Measurements from ENCODE around the gene FBXL17.

Gene FBXL17

DNA sequence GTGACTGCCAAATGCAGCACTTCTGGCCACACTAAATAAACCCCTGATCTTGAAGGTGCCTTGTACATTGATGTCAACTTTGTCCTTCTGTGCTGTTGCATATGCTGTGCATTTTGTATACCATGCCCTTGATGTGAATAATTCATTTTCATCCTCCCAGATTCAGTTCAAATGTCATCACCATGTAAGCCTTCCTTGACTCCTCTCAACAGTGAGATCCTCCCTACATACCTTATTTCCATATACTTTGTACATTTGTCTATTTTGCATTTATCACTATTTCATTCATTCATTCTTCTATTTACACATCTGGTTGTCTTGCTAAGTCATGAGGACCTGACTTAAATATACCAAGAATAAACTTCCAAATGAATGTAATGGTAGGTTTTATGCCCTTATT, 438.0 kb downstream of the FBXL17 start:
- Histone ChIP-seq H3K9me3 (ENCODE audit: control insufficient read depth in 1 of 2, low read length in 2 of 2) (no peaks in the 10 kb centered on the region), H3K27ac (ENCODE audit: low read depth, low read length) (no peak overlapping the region), H3K36me3 (ENCODE audit: control insufficient read depth in 1 of 2, insufficient read depth in 2 of 2, low read length in 2 of 2) (no peaks in the 10 kb centered on the region), H3K4me1 (ENCODE audit: control insufficient read depth in 1 of 2, insufficient read depth in 2 of 2, low read length in 2 of 2) (no peaks in the 10 kb centered on the region), H3K9ac (ENCODE audit: low read depth in 1 of 2, low read length in 2 of 2) (no peak overlapping the region), H3K4me3 (ENCODE audit: low read depth in 1 of 2, low read length in 2 of 2) (no peak overlapping the region), H3K27me3 (ENCODE audit: control insufficient read depth in 1 of 2, insufficient read depth in 2 of 2, low read length in 2 of 2) (no peaks in the 10 kb centered on the region)

DNA sequence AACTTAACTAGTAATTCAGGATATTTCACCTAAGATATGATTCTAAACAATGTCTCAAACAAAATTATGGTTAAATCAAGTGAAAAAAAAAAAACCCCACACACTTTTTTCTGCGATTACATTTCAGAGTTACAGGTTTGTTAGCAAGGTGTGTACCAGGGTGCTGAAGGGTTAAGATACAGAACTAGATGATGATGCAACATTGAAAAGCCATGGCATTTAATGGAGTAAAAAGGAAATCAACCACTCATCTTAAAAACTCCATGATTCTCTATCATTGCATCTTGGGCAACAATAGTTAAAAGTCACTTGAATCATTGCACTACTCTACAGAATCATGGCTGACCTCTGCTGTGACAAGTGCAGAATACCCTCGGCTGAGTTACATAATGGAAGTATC, 440.9 kb downstream of the FBXL17 start:
- Histone ChIP-seq H3K27me3 (ENCODE audit: control insufficient read depth in 1 of 2, insufficient read depth in 2 of 2, low read length in 2 of 2) (no peaks in the 10 kb centered on the region), H3K27ac (ENCODE audit: low read depth, low read length) (no peak overlapping the region), H3K36me3 (ENCODE audit: control insufficient read depth in 1 of 2, insufficient read depth in 2 of 2, low read length in 2 of 2) (no peaks in the 10 kb centered on the region), H3K9me3 (ENCODE audit: control insufficient read depth in 1 of 2, low read length in 2 of 2) (no peaks in the 10 kb centered on the region), H3K4me1 (ENCODE audit: control insufficient read depth in 1 of 2, insufficient read depth in 2 of 2, low read length in 2 of 2) (peaks cover 0 to 6% of the 10 kb centered on the region in 2 donors), H3K4me3 (ENCODE audit: low read depth in 1 of 2, low read length in 2 of 2) (no peak overlapping the region), H3K9ac (ENCODE audit: low read depth in 1 of 2, low read length in 2 of 2) (no peak overlapping the region)

DNA sequence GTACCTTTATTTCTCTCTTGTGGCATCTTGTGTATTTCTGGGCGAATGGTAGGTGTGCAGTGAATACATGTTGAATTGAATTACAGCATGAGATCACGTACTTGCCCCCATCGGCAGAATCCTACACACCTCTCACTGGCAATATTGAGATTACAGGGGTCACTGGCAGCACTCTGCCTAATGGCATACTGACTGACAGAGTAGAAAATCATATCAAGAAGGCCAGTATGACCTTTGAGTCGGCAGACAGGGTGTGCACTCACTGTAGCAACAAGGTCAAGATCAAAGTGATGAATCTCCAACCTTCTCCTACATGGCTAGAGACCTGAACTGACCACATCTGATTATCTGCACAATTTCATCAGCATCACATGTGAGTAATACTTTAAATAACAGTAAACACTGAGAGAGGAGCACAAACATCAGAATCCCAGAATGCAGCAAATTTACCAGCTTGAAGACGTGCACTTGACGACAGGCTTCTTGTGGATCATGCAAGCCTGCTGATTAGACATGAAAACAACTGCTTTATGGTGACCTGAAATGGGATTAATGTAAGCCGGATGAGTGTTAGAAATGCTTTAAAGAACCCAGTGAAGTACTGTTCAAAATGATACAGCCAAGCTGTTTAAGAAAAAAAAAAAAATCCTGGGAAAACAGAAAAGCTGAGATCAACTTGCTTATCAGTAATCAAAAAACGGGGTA, 444.1 kb downstream of the FBXL17 start:
- H3K9me3 ChIP-seq (ENCODE audit: control insufficient read depth in 1 of 2, low read length in 2 of 2): no peaks in the 10 kb centered on the region
- H3K27ac ChIP-seq (ENCODE audit: low read depth, low read length): no peak overlapping the region
- H3K4me1 ChIP-seq (ENCODE audit: control insufficient read depth in 1 of 2, insufficient read depth in 2 of 2, low read length in 2 of 2): peaks cover 0 to 6% of the 10 kb centered on the region in 2 donors
- H3K4me3 ChIP-seq (ENCODE audit: low read depth in 1 of 2, low read length in 2 of 2): no peak overlapping the region
- H3K27me3 ChIP-seq (ENCODE audit: control insufficient read depth in 1 of 2, insufficient read depth in 2 of 2, low read length in 2 of 2): no peaks in the 10 kb centered on the region
- no peak overlapping the region for H3K9ac ChIP-seq (ENCODE audit: low read depth in 1 of 2, low read length in 2 of 2)
- H3K36me3 ChIP-seq (ENCODE audit: control insufficient read depth in 1 of 2, insufficient read depth in 2 of 2, low read length in 2 of 2): no peaks in the 10 kb centered on the region

DNA sequence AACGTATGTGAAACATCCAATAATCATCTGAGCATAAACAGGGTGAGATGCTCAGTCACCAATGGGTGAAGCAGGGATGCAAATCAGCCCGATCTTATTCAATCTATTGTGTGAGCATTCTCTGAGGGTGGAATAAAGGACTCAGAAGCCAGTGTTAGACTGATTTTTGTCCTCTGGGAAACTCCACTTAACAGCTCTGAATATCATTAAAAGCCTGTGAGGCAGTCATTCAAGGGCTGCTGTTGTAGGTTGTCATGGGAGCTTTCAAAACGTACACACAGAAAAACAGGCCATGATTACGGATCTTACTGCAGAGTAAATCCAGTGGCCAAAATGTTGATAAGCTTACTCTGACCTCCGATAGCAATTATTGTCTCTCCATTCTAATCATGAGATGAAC, 444.7 kb downstream of the FBXL17 start:
- H3K27ac ChIP-seq (ENCODE audit: low read depth, low read length): no peak overlapping the region
- no peak overlapping the region for H3K4me3 ChIP-seq (ENCODE audit: low read depth in 1 of 2, low read length in 2 of 2)
- H3K36me3 ChIP-seq (ENCODE audit: control insufficient read depth in 1 of 2, insufficient read depth in 2 of 2, low read length in 2 of 2): no peaks in the 10 kb centered on the region
- no peaks in the 10 kb centered on the region for H3K9me3 ChIP-seq (ENCODE audit: control insufficient read depth in 1 of 2, low read length in 2 of 2)
- H3K9ac ChIP-seq (ENCODE audit: low read depth in 1 of 2, low read length in 2 of 2): no peak overlapping the region
- H3K4me1 ChIP-seq (ENCODE audit: control insufficient read depth in 1 of 2, insufficient read depth in 2 of 2, low read length in 2 of 2): peaks cover 0 to 6% of the 10 kb centered on the region in 2 donors
- H3K27me3 ChIP-seq (ENCODE audit: control insufficient read depth in 1 of 2, insufficient read depth in 2 of 2, low read length in 2 of 2): no peaks in the 10 kb centered on the region

DNA sequence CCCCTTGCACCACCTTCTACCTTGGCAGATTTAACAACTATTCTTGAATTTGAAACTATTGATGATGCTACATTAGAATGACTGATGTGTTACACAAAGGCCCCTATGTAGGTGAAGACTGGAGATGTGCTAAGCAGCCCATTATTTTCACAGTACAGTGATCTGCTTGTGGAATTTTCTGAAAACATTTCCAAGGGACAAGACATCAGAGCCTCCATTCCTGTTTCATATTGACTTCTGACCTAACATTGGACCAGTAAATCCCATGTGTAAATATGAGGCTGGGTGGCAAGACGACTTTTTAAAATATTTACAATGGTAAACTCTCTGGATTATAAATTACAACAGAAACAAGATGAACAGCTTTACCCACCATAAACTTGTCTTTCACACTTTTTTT, 445.4 kb downstream of the FBXL17 start:
- Histone ChIP-seq H3K9me3 (ENCODE audit: control insufficient read depth in 1 of 2, low read length in 2 of 2) (no peaks in the 10 kb centered on the region), H3K4me3 (ENCODE audit: low read depth in 1 of 2, low read length in 2 of 2) (no peak overlapping the region), H3K27me3 (ENCODE audit: control insufficient read depth in 1 of 2, insufficient read depth in 2 of 2, low read length in 2 of 2) (no peaks in the 10 kb centered on the region), H3K27ac (ENCODE audit: low read depth, low read length) (no peak overlapping the region), H3K9ac (ENCODE audit: low read depth in 1 of 2, low read length in 2 of 2) (no peak overlapping the region), H3K4me1 (ENCODE audit: control insufficient read depth in 1 of 2, insufficient read depth in 2 of 2, low read length in 2 of 2) (peaks cover 0 to 6% of the 10 kb centered on the region in 2 donors), H3K36me3 (ENCODE audit: control insufficient read depth in 1 of 2, insufficient read depth in 2 of 2, low read length in 2 of 2) (no peaks in the 10 kb centered on the region)

DNA sequence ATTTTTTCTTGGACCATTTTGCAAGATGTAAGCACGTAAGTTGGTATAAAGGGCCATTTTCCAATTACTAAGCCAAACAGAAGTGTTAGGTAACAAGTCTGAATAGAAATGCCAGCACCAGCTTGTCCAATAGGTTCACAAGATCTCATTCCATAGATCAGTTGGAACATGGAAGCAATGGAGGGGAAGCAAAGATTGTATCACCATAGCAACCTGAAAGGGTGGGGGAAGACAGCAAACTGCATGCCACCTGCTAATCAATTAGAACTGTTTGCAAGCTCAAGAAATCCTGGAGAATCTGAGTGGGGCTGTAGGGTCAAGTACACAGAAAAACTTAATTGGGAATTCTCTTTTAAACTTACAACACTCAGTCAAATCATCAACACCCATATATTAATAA, 446.3 kb downstream of the FBXL17 start:
- H3K4me3 ChIP-seq (ENCODE audit: low read depth in 1 of 2, low read length in 2 of 2): no peak overlapping the region
- no peaks in the 10 kb centered on the region for H3K36me3 ChIP-seq (ENCODE audit: control insufficient read depth in 1 of 2, insufficient read depth in 2 of 2, low read length in 2 of 2)
- no peaks in the 10 kb centered on the region for H3K27me3 ChIP-seq (ENCODE audit: control insufficient read depth in 1 of 2, insufficient read depth in 2 of 2, low read length in 2 of 2)
- no peaks in the 10 kb centered on the region for H3K9me3 ChIP-seq (ENCODE audit: control insufficient read depth in 1 of 2, low read length in 2 of 2)
- no peak overlapping the region for H3K27ac ChIP-seq (ENCODE audit: low read depth, low read length)
- H3K4me1 ChIP-seq (ENCODE audit: control insufficient read depth in 1 of 2, insufficient read depth in 2 of 2, low read length in 2 of 2): peaks cover 0 to 6% of the 10 kb centered on the region in 2 donors
- no peak overlapping the region for H3K9ac ChIP-seq (ENCODE audit: low read depth in 1 of 2, low read length in 2 of 2)

DNA sequence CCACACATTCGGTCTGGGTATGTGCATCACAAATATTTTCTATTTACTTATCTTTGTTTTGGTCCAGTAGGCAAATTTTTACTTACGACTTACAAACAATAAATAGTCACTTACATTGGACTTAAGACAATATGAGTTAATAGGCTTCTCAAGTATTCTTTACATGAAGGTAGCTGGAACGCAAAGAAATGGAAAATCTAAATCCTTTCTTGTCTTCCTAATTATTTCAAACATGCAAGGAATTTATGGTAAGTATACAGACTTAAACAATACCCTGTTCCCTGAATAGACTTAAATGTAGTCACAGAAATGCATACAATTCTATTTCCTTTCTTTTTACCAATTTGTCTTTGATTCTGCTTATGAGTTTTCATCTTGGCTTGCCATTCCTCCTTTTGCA, 448.6 kb downstream of the FBXL17 start:
- peaks cover 0 to 6% of the 10 kb centered on the region in 2 donors for H3K4me1 ChIP-seq (ENCODE audit: control insufficient read depth in 1 of 2, insufficient read depth in 2 of 2, low read length in 2 of 2)
- H3K9me3 ChIP-seq (ENCODE audit: control insufficient read depth in 1 of 2, low read length in 2 of 2): no peaks in the 10 kb centered on the region
- H3K4me3 ChIP-seq (ENCODE audit: low read depth in 1 of 2, low read length in 2 of 2): no peak overlapping the region
- no peaks in the 10 kb centered on the region for H3K36me3 ChIP-seq (ENCODE audit: control insufficient read depth in 1 of 2, insufficient read depth in 2 of 2, low read length in 2 of 2)
- H3K27ac ChIP-seq (ENCODE audit: low read depth, low read length): no peak overlapping the region
- H3K9ac ChIP-seq (ENCODE audit: low read depth in 1 of 2, low read length in 2 of 2): no peak overlapping the region
- H3K27me3 ChIP-seq (ENCODE audit: control insufficient read depth in 1 of 2, insufficient read depth in 2 of 2, low read length in 2 of 2): no peaks in the 10 kb centered on the region

DNA sequence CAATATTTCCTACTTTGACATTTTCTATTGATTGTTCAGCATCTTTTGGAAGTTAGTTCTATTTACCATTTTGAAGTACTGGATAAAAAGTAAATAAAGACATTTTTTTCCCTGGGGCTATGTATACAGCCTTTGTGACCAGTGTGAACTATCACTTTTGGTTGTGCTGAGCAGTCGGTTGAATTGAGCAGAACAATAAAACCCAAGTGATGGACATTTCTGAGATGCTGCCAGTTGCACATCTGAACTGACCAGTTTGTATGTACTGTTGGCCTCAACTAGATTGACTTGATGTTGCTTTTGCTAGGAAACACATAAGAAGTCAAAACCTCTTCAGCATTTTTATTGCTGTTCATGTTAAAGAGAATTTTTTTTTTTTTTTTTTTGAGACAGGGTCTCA, 451.0 kb downstream of the FBXL17 start:
- Histone ChIP-seq H3K36me3 (ENCODE audit: control insufficient read depth in 1 of 2, insufficient read depth in 2 of 2, low read length in 2 of 2) (no peaks in the 10 kb centered on the region), H3K4me3 (ENCODE audit: low read depth in 1 of 2, low read length in 2 of 2) (no peak overlapping the region), H3K27me3 (ENCODE audit: control insufficient read depth in 1 of 2, insufficient read depth in 2 of 2, low read length in 2 of 2) (no peaks in the 10 kb centered on the region), H3K9me3 (ENCODE audit: control insufficient read depth in 1 of 2, low read length in 2 of 2) (no peaks in the 10 kb centered on the region), H3K9ac (ENCODE audit: low read depth in 1 of 2, low read length in 2 of 2) (no peak overlapping the region), H3K4me1 (ENCODE audit: control insufficient read depth in 1 of 2, insufficient read depth in 2 of 2, low read length in 2 of 2) (no peaks in the 10 kb centered on the region), H3K27ac (ENCODE audit: low read depth, low read length) (no peak overlapping the region)

DNA sequence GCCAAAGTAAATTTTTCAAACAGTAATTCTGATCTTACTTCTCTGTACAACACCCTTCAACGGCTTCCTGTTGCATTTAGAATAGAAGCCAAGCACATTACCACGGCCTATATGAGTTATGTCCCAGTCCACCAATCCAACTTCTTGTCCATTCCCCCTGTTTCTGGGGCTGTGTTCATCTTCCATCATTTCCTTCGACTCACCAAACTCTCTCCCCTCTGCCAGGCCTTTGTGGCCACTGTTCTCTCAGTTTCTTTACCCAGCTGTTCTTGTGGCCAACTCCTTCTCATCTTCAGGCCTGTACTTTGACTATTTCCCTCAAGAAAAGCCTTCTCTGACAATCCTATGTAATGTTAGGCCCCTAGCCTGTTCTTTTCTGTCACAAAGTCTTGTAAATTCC, 451.8 kb downstream of the FBXL17 start:
- H3K4me3 ChIP-seq (ENCODE audit: low read depth in 1 of 2, low read length in 2 of 2): no peak overlapping the region
- no peaks in the 10 kb centered on the region for H3K27me3 ChIP-seq (ENCODE audit: control insufficient read depth in 1 of 2, insufficient read depth in 2 of 2, low read length in 2 of 2)
- H3K4me1 ChIP-seq (ENCODE audit: control insufficient read depth in 1 of 2, insufficient read depth in 2 of 2, low read length in 2 of 2): no peaks in the 10 kb centered on the region
- H3K27ac ChIP-seq (ENCODE audit: low read depth, low read length): no peak overlapping the region
- H3K9ac ChIP-seq (ENCODE audit: low read depth in 1 of 2, low read length in 2 of 2): no peak overlapping the region
- H3K36me3 ChIP-seq (ENCODE audit: control insufficient read depth in 1 of 2, insufficient read depth in 2 of 2, low read length in 2 of 2): no peaks in the 10 kb centered on the region
- H3K9me3 ChIP-seq (ENCODE audit: control insufficient read depth in 1 of 2, low read length in 2 of 2): no peaks in the 10 kb centered on the region

DNA sequence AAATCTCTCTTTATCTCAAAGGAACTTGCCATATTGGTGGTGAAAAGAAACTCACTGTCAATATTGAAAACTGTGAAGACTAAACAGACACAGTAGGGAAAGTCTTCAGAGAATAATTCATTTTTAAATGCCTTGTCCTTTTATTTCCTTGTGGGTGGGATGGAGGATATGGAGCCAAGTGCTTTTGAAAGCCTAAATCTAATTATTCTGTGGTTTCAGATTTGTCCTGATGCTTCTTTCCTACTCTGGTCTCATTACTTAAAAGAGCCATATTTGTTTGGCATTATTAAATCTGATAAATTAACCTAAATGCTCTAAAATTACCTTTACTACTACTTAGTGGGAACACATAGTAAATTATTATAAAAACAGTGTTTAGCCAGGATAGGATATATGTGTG, 452.8 kb downstream of the FBXL17 start:
- no peaks in the 10 kb centered on the region for H3K36me3 ChIP-seq (ENCODE audit: control insufficient read depth in 1 of 2, insufficient read depth in 2 of 2, low read length in 2 of 2)
- H3K9ac ChIP-seq (ENCODE audit: low read depth in 1 of 2, low read length in 2 of 2): no peak overlapping the region
- no peak overlapping the region for H3K4me3 ChIP-seq (ENCODE audit: low read depth in 1 of 2, low read length in 2 of 2)
- no peaks in the 10 kb centered on the region for H3K9me3 ChIP-seq (ENCODE audit: control insufficient read depth in 1 of 2, low read length in 2 of 2)
- H3K4me1 ChIP-seq (ENCODE audit: control insufficient read depth in 1 of 2, insufficient read depth in 2 of 2, low read length in 2 of 2): no peaks in the 10 kb centered on the region
- H3K27me3 ChIP-seq (ENCODE audit: control insufficient read depth in 1 of 2, insufficient read depth in 2 of 2, low read length in 2 of 2): no peaks in the 10 kb centered on the region
- no peak overlapping the region for H3K27ac ChIP-seq (ENCODE audit: low read depth, low read length)

DNA sequence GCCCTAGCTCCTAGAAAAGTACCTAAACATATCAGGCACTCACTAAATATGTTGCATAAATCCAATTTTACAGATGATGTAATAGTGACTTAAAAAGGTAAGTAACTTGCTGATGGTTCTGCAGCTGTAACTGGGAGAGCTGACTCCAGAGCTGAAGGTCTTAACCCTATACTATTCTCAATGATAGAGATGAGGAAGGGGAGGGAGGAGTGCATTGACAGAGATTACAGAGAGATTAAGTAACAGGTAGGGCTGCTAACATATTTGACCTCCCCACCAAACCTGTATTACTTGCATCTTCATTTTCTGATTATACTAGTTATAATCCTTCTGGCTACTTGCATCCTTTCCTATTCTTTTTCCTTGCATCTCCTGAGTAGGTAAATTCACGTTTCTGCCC, 455.8 kb downstream of the FBXL17 start:
- H3K9ac ChIP-seq (ENCODE audit: low read depth in 1 of 2, low read length in 2 of 2): no peak overlapping the region
- no peaks in the 10 kb centered on the region for H3K4me1 ChIP-seq (ENCODE audit: control insufficient read depth in 1 of 2, insufficient read depth in 2 of 2, low read length in 2 of 2)
- H3K27ac ChIP-seq (ENCODE audit: low read depth, low read length): no peak overlapping the region
- H3K27me3 ChIP-seq (ENCODE audit: control insufficient read depth in 1 of 2, insufficient read depth in 2 of 2, low read length in 2 of 2): no peaks in the 10 kb centered on the region
- no peaks in the 10 kb centered on the region for H3K9me3 ChIP-seq (ENCODE audit: control insufficient read depth in 1 of 2, low read length in 2 of 2)
- H3K36me3 ChIP-seq (ENCODE audit: control insufficient read depth in 1 of 2, insufficient read depth in 2 of 2, low read length in 2 of 2): no peaks in the 10 kb centered on the region
- H3K4me3 ChIP-seq (ENCODE audit: low read depth in 1 of 2, low read length in 2 of 2): no peak overlapping the region

Measured in duodenal mucosa (tissue), 2 donors.